ENCODE measurements around the gene FTO. TPM values are rescaled to one million over a fixed set of nuclear protein-coding genes. Genes with fewer than 3 reads are reported as not detected.
"Not testable (repeated sequence)": the region's sequence is repeated elsewhere in the genome, so short reads cannot be mapped to it uniquely, and the experiment has no call there.

FTO gene
- polyA plus RNA-seq, 1 experiment: 135 TPM

GRCh38 chr16:54180421-54181359 lies 476.7 kb downstream of the FTO start:
- Histone ChIP-seq H3K27me3 (ENCODE audit: control insufficient read depth, insufficient read depth, low read length) (peaks cover 24% of the 10 kb centered on the region), H3K27ac (ENCODE audit: low read depth, low read length) (no peak overlapping the region), H3K4me3 (ENCODE audit: low read depth, low read length) (no peak overlapping the region), H3K9me3 (ENCODE audit: control insufficient read depth, insufficient read depth, low read length) (no peaks in the 10 kb centered on the region; the same call in 1 of the 2 replicates)
- ChIA-PET CTCF (interaction anchor here (0.5 to 1.4 kb wide), 2 partner anchors 12 to 361 kb away, joined by 3 to 4 read pairs; no protein-coding TSS in a partner anchor), POLR2A (no interaction called here)
- no peak for TF ChIP-seq CTCF (IDR thresholded peaks at IDR 0.05; ENCODE audit: low read depth, low read length)
- DNase-seq (ENCODE audit: low read depth, low spot score): no peak

- DNase-seq (ENCODE audit: low read depth, low spot score); POLR2A ChIA-PET: not testable (repeated sequence)
- CTCF ChIA-PET: interaction anchor here (0.5 kb wide), 1 partner anchor 362 kb away, joined by 3 read pairs; no protein-coding TSS in a partner anchor
Measured at GRCh38 chr16:54181683-54182329, 477.9 kb downstream of the FTO start.

GRCh38 chr16:54185045-54185444 lies 481.1 kb downstream of the FTO start:
- Histone ChIP-seq H3K27ac (ENCODE audit: low read depth, low read length) (no peak overlapping the region), H3K4me3 (ENCODE audit: low read depth, low read length) (no peak overlapping the region), H3K27me3 (ENCODE audit: control insufficient read depth, insufficient read depth, low read length) (peaks cover 2% of the 10 kb centered on the region), H3K9me3 (ENCODE audit: control insufficient read depth, insufficient read depth, low read length) (no peaks in the 10 kb centered on the region)
- ChIA-PET POLR2A (no interaction called here), CTCF (no interaction called here)
- TF ChIP-seq CTCF (IDR thresholded peaks at IDR 0.05; ENCODE audit: low read depth, low read length): no peak
- DNase-seq (ENCODE audit: low read depth, low spot score): no peak

More at GRCh38 chr16:54181683-54182329, 477.9 kb downstream of the FTO start:
- H3K27ac ChIP-seq (ENCODE audit: low read depth, low read length); H3K4me3 ChIP-seq (ENCODE audit: low read depth, low read length); H3K9me3 ChIP-seq (ENCODE audit: control insufficient read depth, insufficient read depth, low read length): not testable (repeated sequence)
- H3K27me3 ChIP-seq (ENCODE audit: control insufficient read depth, insufficient read depth, low read length): peaks cover 16% of the 10 kb centered on the region

- Histone ChIP-seq H3K27ac (ENCODE audit: low read depth, low read length) (no peak overlapping the region), H3K9me3 (ENCODE audit: control insufficient read depth, insufficient read depth, low read length) (peaks cover 13% of the 10 kb centered on the region; the same call in 1 of the 2 replicates), H3K27me3 (ENCODE audit: control insufficient read depth, insufficient read depth, low read length) (peaks cover 5% of the 10 kb centered on the region), H3K4me3 (ENCODE audit: low read depth, low read length) (no peak overlapping the region)
- POLR2A ChIA-PET: no interaction called here
- no peak for TF ChIP-seq CTCF (IDR thresholded peaks at IDR 0.05; ENCODE audit: low read depth, low read length)
- no peak for DNase-seq (ENCODE audit: low read depth, low spot score)
- CTCF ChIA-PET: no interaction called here
Measured at GRCh38 chr16:54191163-54191562, 487.2 kb downstream of the FTO start.

- DNase-seq (ENCODE audit: low read depth, low spot score): no peak
- CTCF ChIA-PET: no interaction called here
- POLR2A ChIA-PET: no interaction called here
Measured at GRCh38 chr16:54191592-54191991, 487.6 kb downstream of the FTO start.

More at GRCh38 chr16:54191592-54191991, 487.6 kb downstream of the FTO start:
- H3K4me3 ChIP-seq (ENCODE audit: low read depth, low read length): no peak overlapping the region
- H3K27ac ChIP-seq (ENCODE audit: low read depth, low read length): no peak overlapping the region
- TF ChIP-seq CTCF (IDR thresholded peaks at IDR 0.05; ENCODE audit: low read depth, low read length): no peak
- peaks cover 13% of the 10 kb centered on the region; the same call in 1 of the 2 replicates for H3K9me3 ChIP-seq (ENCODE audit: control insufficient read depth, insufficient read depth, low read length)
- H3K27me3 ChIP-seq (ENCODE audit: control insufficient read depth, insufficient read depth, low read length): peaks cover 5% of the 10 kb centered on the region

All from AG04450 (cell line).